Tibial artery (tissue), 4 donors: ENCODE results near the gene ACOX1.
A peak's percentile ranks its signal among the peaks of the same experiment; 100 is the strongest.

ENCODE experiments used
- DNase-seq, 2 donors: peaks; one replicate each; pipeline ENCODE4 v3.0.0-alpha.2; 2019
- H3K27ac ChIP-seq, 2 donors: fragments of 200-600 bp; sonication (generic) in 1 of 2; 1 replicate in 1 of 2; 2 replicates in 1 of 2; pipeline ENCODE4 v1.5.1; 2018 to 2019; ENCODE audit warnings: mild to moderate bottlenecking in 1 of 2
- H3K27me3 ChIP-seq, 2 donors: fragments of 200-600 bp; sonication (generic) in 1 of 2; one replicate each; pipeline versions ENCODE4 v1.5.1 to v1.6.0; 2016 to 2019
- H3K36me3 ChIP-seq, 3 donors: fragments of 200-600 bp; sonication (generic) in 2 of 3; one replicate each; pipeline ENCODE4 v1.5.1; 2016 to 2019; ENCODE audit warnings: mild to moderate bottlenecking in 2 of 3
- H3K4me1 ChIP-seq, 4 donors: fragments of 200-600 bp; sonication (generic) in 2 of 4; 1 replicate in 3 of 4; 2 replicates in 1 of 4; pipeline ENCODE4 v1.5.1; 2016 to 2019
- H3K4me3 ChIP-seq, 2 donors: fragments of 200-600 bp; sonication (generic) in 1 of 2; 1 replicate in 1 of 2; 2 replicates in 1 of 2; pipeline ENCODE4 v1.5.1; 2018 to 2019; ENCODE audit warnings: mild to moderate bottlenecking in 2 of 2
- H3K9me3 ChIP-seq, 3 donors: fragments of 200-600 bp; sonication (generic) in 1 of 3; one replicate each; pipeline ENCODE4 v1.5.1; 2016 to 2019
- intact Hi-C: fragments of 100-400 bp; cut with DNase I; formaldehyde crosslinking; loops from one replicate; pipeline ENCODE4 v1.15.0; 2023; ENCODE audit warnings: low total_unique reads
- TF ChIP-seq, protein P1 (sequence below), 2 experiments: fragments of 200-600 bp in 1 of 2; fragments of 450-650 bp in 1 of 2; IDR thresholded peaks; one replicate each; pipeline ENCODE4 v1.5.1; 2017 to 2019; ENCODE audit warnings: antibody characterized with exemption in 2 of 2, mild to moderate bottlenecking in 1 of 2, moderate library complexity in 1 of 2

The ACOX1 gene

DNA sequence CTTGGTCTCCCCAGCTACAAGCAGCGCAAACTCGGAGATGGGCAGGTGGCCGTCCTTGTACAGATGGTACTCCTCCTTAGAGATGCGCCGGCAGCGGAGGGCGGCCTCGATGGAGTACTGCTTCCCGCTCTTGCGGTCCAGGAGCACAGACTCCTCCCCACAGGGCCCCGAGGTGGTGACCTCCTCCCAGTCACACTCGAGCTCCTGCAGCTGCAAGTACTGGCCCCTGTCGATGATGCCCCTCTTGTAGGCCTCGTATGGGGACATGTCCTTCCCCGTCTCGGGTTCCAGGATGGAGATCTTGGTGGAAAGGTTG, 28.8 kb upstream of the ACOX1 start:
- Histone ChIP-seq H3K36me3 (peaks cover 0 to 24% (median 0%) of the 10 kb centered on the region in 3 donors), H3K9me3 (no peaks in the 10 kb centered on the region), H3K27ac (no peak overlapping the region), H3K4me3 (no peak overlapping the region), H3K4me1 (no peaks in the 10 kb centered on the region), H3K27me3 (no peaks in the 10 kb centered on the region)
- no peak for DNase-seq
- TF ChIP-seq, protein P1, sequence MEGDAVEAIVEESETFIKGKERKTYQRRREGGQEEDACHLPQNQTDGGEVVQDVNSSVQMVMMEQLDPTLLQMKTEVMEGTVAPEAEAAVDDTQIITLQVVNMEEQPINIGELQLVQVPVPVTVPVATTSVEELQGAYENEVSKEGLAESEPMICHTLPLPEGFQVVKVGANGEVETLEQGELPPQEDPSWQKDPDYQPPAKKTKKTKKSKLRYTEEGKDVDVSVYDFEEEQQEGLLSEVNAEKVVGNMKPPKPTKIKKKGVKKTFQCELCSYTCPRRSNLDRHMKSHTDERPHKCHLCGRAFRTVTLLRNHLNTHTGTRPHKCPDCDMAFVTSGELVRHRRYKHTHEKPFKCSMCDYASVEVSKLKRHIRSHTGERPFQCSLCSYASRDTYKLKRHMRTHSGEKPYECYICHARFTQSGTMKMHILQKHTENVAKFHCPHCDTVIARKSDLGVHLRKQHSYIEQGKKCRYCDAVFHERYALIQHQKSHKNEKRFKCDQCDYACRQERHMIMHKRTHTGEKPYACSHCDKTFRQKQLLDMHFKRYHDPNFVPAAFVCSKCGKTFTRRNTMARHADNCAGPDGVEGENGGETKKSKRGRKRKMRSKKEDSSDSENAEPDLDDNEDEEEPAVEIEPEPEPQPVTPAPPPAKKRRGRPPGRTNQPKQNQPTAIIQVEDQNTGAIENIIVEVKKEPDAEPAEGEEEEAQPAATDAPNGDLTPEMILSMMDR (IDR thresholded peaks at IDR 0.05) = no peak
- intact Hi-C loops = loop anchor here (2.0 kb wide), 1 partner anchor 103 kb away; the partner anchor contains the start of gene MRPL38

DNA sequence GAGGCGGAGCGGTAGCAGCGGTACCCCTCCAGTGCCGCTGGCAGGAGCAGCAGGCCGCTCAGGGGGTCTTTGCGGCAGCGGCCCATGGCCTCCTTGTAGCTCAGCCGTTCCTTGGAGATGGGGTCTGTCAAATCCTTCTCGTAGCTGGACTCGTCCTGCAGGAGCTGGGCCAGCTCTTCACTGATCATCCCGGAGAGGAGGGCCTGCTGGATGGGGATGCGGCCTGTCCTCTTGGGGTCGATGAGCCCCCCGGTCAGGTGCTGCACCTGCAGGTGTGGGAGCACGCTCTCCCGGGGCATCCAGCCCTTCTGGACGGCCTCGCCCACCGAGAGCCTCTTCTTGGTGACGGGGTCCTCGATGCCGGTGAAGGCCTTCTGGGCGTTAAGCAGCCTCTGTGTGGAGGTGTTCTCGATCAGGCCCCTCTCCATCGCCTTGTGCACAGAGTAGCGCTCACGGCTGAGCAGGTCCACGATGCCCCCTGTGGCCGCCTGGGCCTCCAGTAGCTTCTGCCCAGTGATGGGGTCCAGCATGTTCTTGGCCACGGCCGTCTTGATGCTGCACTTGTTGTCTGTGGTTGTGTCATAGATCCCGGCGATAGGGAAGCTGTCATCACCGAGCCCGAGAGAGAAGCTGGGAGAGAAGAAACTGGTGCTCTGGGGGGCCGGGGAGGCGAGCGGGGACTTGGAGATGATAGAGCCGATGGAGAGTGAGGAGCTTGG, 28.3 kb upstream of the ACOX1 start:
- Histone ChIP-seq H3K27me3 (no peaks in the 10 kb centered on the region), H3K36me3 (peaks cover 0 to 28% (median 0%) of the 10 kb centered on the region in 3 donors), H3K27ac (no peak overlapping the region), H3K4me3 (no peak overlapping the region), H3K4me1 (no peaks in the 10 kb centered on the region), H3K9me3 (no peaks in the 10 kb centered on the region)
- TF ChIP-seq, protein P1 (IDR thresholded peaks at IDR 0.05) = no peak
- intact Hi-C loops = loop anchor here (2.0 kb wide), 1 partner anchor 102 kb away; the partner anchor contains the start of gene MRPL38
- no peak for DNase-seq

DNA sequence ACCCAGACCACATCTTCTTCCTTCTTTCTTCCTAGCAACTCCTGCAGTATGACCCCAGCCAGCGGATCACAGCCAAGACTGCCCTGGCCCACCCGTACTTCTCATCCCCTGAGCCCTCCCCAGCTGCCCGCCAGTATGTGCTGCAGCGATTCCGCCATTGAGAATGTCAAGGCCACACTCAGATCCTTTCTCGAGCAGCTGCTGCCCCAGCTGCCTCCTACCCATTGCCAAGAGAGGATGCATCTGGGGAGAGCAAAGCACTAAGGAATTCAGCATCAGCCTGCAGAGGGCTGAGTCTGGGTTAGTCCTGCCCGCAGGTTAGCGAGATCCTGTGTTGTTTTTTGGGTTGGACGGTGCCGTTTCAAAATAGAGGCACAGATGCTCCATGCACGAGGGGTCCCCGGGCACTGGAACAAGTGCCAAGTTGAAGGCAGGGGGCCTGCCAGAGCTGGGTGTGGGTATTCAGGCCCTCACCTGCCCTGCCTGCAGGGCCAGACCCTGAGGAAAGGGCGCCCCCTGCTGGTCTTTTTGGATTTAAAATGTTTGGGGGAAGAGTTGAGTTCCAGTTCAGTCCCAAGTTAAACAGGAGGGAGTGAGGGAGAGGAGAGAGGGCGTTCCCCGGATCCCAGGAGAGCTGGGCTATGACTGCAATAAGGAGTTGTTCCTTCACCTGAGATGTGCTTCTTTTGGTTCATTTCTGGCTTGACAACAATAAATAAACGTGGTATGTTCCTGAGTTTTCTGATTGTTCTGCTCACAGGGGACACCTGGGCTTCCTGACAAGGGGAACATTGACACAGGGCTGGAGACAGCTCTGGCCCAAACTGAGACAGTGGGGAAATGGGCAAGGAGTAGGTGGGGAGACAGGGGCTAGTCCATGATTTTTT, 26.5 kb upstream of the ACOX1 start:
- H3K9me3 ChIP-seq = no peaks in the 10 kb centered on the region
- H3K27ac ChIP-seq = no peak overlapping the region
- peaks cover 0 to 44% (median 0%) of the 10 kb centered on the region in 3 donors for H3K36me3 ChIP-seq

DNA sequence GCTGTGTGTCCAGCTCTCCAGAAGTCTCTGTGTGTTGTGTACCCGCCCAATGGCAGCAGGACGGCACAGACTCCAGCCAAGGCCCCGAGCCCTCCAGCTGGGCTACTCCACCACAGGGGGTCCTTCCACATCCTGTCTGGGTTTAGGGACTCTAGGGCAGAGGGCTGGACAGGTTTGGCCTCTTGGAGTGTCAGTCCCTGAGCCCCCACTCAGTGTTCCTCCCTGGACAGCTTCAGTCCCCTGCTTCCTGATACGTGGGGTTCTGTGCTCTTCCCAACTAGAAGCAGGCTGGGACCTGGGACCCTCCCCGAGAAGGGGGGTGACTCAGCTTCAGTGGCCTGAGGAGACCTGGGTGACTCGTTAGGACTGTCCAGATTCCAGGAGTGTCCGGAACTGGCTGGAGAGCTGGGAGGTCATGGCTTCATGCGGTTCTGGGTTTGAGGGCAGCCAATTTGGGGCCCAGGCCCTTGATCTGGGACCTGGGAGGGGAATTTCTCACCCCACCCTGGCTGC, 25.8 kb upstream of the ACOX1 start:
- no peak for DNase-seq
- no peaks in the 10 kb centered on the region for H3K9me3 ChIP-seq
- TF ChIP-seq, protein P1 (IDR thresholded peaks at IDR 0.05) = no peak

More for the DNA sequence above, 26.5 kb upstream of the ACOX1 start:
- intact Hi-C loops = loop anchor here (2.0 kb wide), 1 partner anchor 101 kb away; the partner anchor contains the start of gene MRPL38
- no peaks in the 10 kb centered on the region for H3K27me3 ChIP-seq
- H3K4me3 ChIP-seq = no peak overlapping the region
- DNase-seq = peak; percentile 69 to 83
- H3K4me1 ChIP-seq = peaks cover 0 to under 1% (median 0%) of the 10 kb centered on the region in 4 donors
- TF ChIP-seq, protein P1 (IDR thresholded peaks at IDR 0.05) = peak; percentile 54 to 64

DNA sequence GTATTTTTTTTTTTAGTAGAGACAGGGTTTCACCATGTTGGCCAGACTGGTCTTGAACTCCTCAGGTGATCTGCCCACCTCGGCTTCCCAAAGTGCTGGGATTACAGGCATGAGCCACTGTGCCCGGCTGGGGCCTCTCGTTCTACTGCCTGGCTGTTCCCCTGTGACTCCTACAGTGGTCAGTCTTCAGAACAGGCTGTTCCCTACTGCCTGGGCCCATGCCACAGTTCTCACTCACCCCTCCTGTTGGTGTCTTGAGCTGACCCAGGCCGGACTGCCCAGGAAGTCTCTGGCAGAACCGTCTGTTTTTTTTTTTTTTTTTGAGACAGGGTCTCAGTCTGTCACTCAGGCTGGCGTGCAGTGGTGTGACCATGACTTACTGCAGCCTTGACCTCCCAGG, 24.9 kb upstream of the ACOX1 start:
- H3K27ac ChIP-seq = no peak overlapping the region
- no peaks in the 10 kb centered on the region for H3K9me3 ChIP-seq
- no peaks in the 10 kb centered on the region for H3K27me3 ChIP-seq
- no peak overlapping the region for H3K4me3 ChIP-seq
- peaks cover 0 to 3% (median 0%) of the 10 kb centered on the region in 4 donors for H3K4me1 ChIP-seq
- intact Hi-C loops = no loop called here
- H3K36me3 ChIP-seq = peaks cover 0 to 50% (median 4%) of the 10 kb centered on the region in 3 donors
- DNase-seq = no peak
- TF ChIP-seq, protein P1 (IDR thresholded peaks at IDR 0.05) = no peak

More for the DNA sequence above, 25.8 kb upstream of the ACOX1 start:
- Histone ChIP-seq H3K27me3 (no peaks in the 10 kb centered on the region), H3K36me3 (peaks cover 0 to 51% (median 4%) of the 10 kb centered on the region in 3 donors), H3K4me1 (peaks cover 0 to 3% (median 0%) of the 10 kb centered on the region in 4 donors), H3K4me3 (no peak overlapping the region), H3K27ac (no peak overlapping the region)
- intact Hi-C loops = no loop called here
